Measurements from ENCODE around the gene SLC10A7.

SLC10A7 gene

DNA sequence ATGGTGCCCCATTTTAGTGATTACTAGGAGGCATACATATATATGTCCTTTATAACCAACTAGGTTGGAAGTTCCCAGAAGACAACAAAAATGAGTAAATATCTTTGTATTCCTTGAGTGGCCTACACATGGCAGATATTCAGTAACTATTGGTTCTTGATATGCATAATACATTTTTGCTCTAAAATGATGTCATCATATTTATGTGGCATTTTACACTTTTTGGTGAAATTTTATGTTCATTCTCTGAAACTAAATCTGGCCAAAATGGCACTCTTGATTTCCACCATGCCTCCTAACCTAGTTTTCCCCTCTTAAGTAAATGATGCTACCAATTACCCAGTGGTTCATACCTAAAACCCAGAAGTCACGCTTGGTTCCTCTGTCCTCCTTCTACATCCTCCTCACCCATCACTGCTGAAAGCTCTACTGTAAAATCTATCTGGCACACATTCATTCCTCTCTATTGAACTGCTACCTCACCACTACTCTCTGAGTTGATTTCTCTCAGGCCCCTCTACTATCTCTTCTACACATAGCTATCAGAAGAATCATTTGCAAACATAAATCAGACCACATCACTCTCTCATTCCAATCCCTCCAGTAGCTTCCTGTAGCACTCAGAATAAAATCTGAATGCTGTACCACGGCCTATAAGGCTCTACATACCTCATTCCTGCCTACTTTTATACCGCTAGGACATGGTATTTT lies 13.4 kb downstream of the SLC10A7 start:
- TF ChIP-seq MYC (IDR thresholded peaks at IDR 0.05; ENCODE audit: low read depth, low read length) = no peak
- TF ChIP-seq POLR2A (IDR thresholded peaks at IDR 0.05; ENCODE audit: extremely low read depth, insufficient read length) = no peak
- TF ChIP-seq, protein P1, sequence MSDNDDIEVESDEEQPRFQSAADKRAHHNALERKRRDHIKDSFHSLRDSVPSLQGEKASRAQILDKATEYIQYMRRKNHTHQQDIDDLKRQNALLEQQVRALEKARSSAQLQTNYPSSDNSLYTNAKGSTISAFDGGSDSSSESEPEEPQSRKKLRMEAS (IDR thresholded peaks at IDR 0.05; ENCODE audit: low read depth, low read length) = no peak
- TF ChIP-seq, protein P2, sequence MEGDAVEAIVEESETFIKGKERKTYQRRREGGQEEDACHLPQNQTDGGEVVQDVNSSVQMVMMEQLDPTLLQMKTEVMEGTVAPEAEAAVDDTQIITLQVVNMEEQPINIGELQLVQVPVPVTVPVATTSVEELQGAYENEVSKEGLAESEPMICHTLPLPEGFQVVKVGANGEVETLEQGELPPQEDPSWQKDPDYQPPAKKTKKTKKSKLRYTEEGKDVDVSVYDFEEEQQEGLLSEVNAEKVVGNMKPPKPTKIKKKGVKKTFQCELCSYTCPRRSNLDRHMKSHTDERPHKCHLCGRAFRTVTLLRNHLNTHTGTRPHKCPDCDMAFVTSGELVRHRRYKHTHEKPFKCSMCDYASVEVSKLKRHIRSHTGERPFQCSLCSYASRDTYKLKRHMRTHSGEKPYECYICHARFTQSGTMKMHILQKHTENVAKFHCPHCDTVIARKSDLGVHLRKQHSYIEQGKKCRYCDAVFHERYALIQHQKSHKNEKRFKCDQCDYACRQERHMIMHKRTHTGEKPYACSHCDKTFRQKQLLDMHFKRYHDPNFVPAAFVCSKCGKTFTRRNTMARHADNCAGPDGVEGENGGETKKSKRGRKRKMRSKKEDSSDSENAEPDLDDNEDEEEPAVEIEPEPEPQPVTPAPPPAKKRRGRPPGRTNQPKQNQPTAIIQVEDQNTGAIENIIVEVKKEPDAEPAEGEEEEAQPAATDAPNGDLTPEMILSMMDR (IDR thresholded peaks at IDR 0.05; ENCODE audit: low read depth, low read length) = no peak
- no peak overlapping the region for H3K4me3 ChIP-seq (ENCODE audit: low read depth, low read length)

DNA sequence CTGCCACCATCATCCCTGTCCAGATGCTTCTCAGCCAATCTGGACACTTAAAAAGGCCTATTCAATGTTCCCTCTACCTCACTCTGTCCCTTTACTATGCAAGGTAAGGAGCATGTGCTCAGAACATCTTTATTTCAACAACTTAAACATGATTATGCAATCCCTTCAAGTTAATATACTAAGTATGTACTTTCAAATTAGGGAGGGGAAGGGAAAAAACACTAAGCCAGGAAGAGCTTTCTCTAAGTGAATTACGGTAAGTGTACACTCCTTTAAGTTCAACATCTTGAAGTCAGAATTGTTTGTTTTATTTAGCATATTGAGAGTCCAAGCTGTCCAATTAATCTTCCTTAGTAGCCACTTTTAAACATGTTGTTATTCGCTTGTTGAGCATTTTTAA lies 14.1 kb downstream of the SLC10A7 start:
- DNase-seq (ENCODE audit: low read depth) = no peak
- H3K4me3 ChIP-seq (ENCODE audit: low read depth, low read length) = no peak overlapping the region
- TF ChIP-seq, protein P1 (IDR thresholded peaks at IDR 0.05; ENCODE audit: low read depth, low read length) = no peak
- TF ChIP-seq MYC (IDR thresholded peaks at IDR 0.05; ENCODE audit: low read depth, low read length) = no peak
- TF ChIP-seq, protein P2 (IDR thresholded peaks at IDR 0.05; ENCODE audit: low read depth, low read length) = no peak
- TF ChIP-seq POLR2A (IDR thresholded peaks at IDR 0.05; ENCODE audit: extremely low read depth, insufficient read length) = no peak

More for the DNA sequence above, 13.4 kb downstream of the SLC10A7 start:
- DNase-seq (ENCODE audit: low read depth) = no peak

DNA sequence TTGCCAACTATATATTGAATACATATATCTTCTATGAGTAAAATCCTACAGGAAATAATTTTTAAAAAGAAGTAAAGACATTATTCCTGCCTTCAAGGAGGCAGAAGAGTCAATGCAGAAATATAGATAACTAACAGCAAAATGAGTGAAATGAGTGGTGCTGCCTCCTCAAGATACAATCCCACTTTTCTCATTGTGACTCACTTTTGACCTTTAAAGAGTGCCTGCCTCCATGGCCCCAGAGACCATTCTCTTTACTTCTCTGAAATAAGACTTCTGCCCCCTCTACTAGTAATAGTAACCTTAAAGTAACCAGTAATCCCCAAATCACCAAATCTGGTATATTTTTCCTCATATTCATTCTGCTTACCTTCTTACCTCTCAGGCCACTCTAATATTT lies 15.5 kb downstream of the SLC10A7 start:
- H3K4me3 ChIP-seq (ENCODE audit: low read depth, low read length) = no peak overlapping the region
- no peak for DNase-seq (ENCODE audit: low read depth)
- TF ChIP-seq, protein P2 (IDR thresholded peaks at IDR 0.05; ENCODE audit: low read depth, low read length) = no peak
- TF ChIP-seq POLR2A (IDR thresholded peaks at IDR 0.05; ENCODE audit: extremely low read depth, insufficient read length) = no peak
- no peak for TF ChIP-seq MYC (IDR thresholded peaks at IDR 0.05; ENCODE audit: low read depth, low read length)
- TF ChIP-seq, protein P1 (IDR thresholded peaks at IDR 0.05; ENCODE audit: low read depth, low read length) = no peak

DNA sequence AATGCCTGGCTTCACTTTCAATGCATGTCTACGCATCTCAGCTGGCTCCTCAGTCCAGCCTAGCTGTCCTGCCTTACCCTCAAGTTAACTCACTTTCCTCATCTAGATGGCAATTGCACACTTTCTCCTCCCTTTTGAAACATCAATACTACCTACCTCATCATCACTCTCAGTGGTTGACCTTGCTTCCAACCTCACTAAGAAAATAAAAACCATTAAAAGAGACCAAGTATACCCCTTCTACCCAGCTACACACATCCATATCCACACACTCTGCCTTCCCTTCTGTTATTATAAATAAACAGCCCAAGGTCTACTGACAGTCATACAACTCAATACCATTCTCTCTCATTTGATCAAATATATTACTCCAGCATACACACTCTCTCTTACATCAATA lies 21.5 kb downstream of the SLC10A7 start:
- TF ChIP-seq, protein P2 (IDR thresholded peaks at IDR 0.05; ENCODE audit: low read depth, low read length) = no peak
- TF ChIP-seq MYC (IDR thresholded peaks at IDR 0.05; ENCODE audit: low read depth, low read length) = no peak

DNA sequence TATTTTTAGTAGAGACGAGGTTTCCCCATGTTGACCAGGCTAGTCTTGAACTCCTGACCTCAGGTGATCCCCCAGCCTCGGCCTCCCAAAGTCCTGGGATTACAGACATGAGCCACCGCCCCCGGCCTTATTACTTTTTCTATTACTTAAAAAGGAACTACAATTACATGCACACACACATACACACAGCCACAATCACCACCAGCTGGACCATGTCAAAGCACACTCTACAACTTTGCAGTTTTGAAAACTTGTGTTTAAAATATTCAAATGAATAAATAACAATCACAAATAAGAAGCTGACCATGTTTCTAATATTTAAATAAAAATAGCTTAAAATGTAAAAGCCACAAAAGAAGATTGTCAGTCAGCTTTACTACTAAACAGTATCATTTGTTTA lies 23.4 kb downstream of the SLC10A7 start:
- H3K4me3 ChIP-seq (ENCODE audit: low read depth, low read length) = no peak overlapping the region
- DNase-seq (ENCODE audit: low read depth) = no peak
- TF ChIP-seq, protein P1 (IDR thresholded peaks at IDR 0.05; ENCODE audit: low read depth, low read length) = no peak
- no peak for TF ChIP-seq MYC (IDR thresholded peaks at IDR 0.05; ENCODE audit: low read depth, low read length)
- no peak for TF ChIP-seq POLR2A (IDR thresholded peaks at IDR 0.05; ENCODE audit: extremely low read depth, insufficient read length)
- TF ChIP-seq, protein P2 (IDR thresholded peaks at IDR 0.05; ENCODE audit: low read depth, low read length) = no peak

More for the DNA sequence above, 21.5 kb downstream of the SLC10A7 start:
- no peak for DNase-seq (ENCODE audit: low read depth)
- H3K4me3 ChIP-seq (ENCODE audit: low read depth, low read length) = no peak overlapping the region
